HepG2 (cell line): ENCODE results near the gene NCOA4. TPM values are rescaled to one million over a fixed set of nuclear protein-coding genes. Genes with fewer than 3 reads are reported as not detected.

Experiments used
- HDAC6 ChIP-seq: fragments of 200-600 bp; sonication (generic); IDR thresholded peaks from 2 replicates; pipeline ENCODE4 v1.7.0; 2017; ENCODE audit warnings: mild to moderate bottlenecking, antibody characterized with exemption, low read length, low read depth
- MNT ChIP-seq: fragments of 450-650 bp; IDR thresholded peaks from 2 replicates; pipeline ENCODE4 v1.6.1; 2016
- NBN ChIP-seq: fragments of 450-650 bp; conservative IDR thresholded peaks from 2 replicates; pipeline ENCODE4 v1.6.1; 2017
- PCBP2 ChIP-seq: fragments of 200-400 bp; formaldehyde crosslinking; optimal IDR thresholded peaks from 2 replicates; pipeline ENCODE3; 2018; ENCODE audit warnings: low read length, low read depth; ENCODE audit not compliant: poor library complexity, severe bottlenecking
- RARG ChIP-seq: sonication (generic); formaldehyde crosslinking; IDR thresholded peaks from 2 replicates; pipeline ENCODE4 v1.4.0; 2020; ENCODE audit warnings: low read depth, mild to moderate bottlenecking, missing genetic modification reagents
- RBM39 ChIP-seq: fragments of 200-400 bp; formaldehyde crosslinking; IDR thresholded peaks from one replicate; pipeline ENCODE4 v1.6.1; 2018; ENCODE audit warnings: antibody characterized with exemption, mild to moderate bottlenecking, low read depth, low read length; ENCODE audit not compliant: poor library complexity, severe bottlenecking
- SYNCRIP ChIP-seq: fragments of 200-400 bp; formaldehyde crosslinking; IDR thresholded peaks from 2 replicates; pipeline ENCODE4 v1.6.1; 2018; ENCODE audit warnings: mild to moderate bottlenecking, low read depth, low read length; ENCODE audit not compliant: insufficient read depth
- TFDP2 ChIP-seq: sonication (generic); formaldehyde crosslinking; IDR thresholded peaks from 2 replicates; pipeline ENCODE4 v1.4.0; 2020; ENCODE audit warnings: missing genetic modification reagents
- U2AF2 ChIP-seq: fragments of 200-400 bp; formaldehyde crosslinking; IDR thresholded peaks from 2 replicates; pipeline ENCODE4 v1.6.1; 2017; ENCODE audit warnings: low read depth, mild to moderate bottlenecking, low read length
- ZBTB14 ChIP-seq: sonication (generic); formaldehyde crosslinking; IDR thresholded peaks from 2 replicates; pipeline ENCODE4 v1.4.0; 2020; ENCODE audit warnings: missing genetic modification reagents
- ZBTB42 ChIP-seq: sonication (generic); formaldehyde crosslinking; IDR thresholded peaks from 2 replicates; pipeline ENCODE4 v1.5.0; 2020; ENCODE audit warnings: mild to moderate bottlenecking, missing genetic modification reagents
- ZFP36L2 ChIP-seq: sonication (generic); formaldehyde crosslinking; IDR thresholded peaks from 2 replicates; pipeline ENCODE4 v1.4.0; 2020; ENCODE audit warnings: missing genetic modification reagents
- ZNF12 ChIP-seq: sonication (generic); formaldehyde crosslinking; IDR thresholded peaks from 2 replicates; pipeline ENCODE4 v1.5.0; 2020; ENCODE audit warnings: missing genetic modification reagents
- ZNF160 ChIP-seq: sonication (generic); formaldehyde crosslinking; IDR thresholded peaks from 2 replicates; pipeline ENCODE4 v1.8.0; 2022; ENCODE audit warnings: mild to moderate bottlenecking, inconsistent platforms, missing genetic modification reagents
- ZNF414 ChIP-seq: sonication (generic); formaldehyde crosslinking; IDR thresholded peaks from 2 replicates; pipeline ENCODE4 v1.5.0; 2020; ENCODE audit warnings: missing genetic modification reagents
- ZNF512B ChIP-seq: sonication (generic); formaldehyde crosslinking; IDR thresholded peaks from 2 replicates; pipeline ENCODE4 v1.5.1; 2020; ENCODE audit warnings: missing genetic modification reagents, mild to moderate bottlenecking, borderline replicate concordance
- ZNF550 ChIP-seq: sonication (generic); formaldehyde crosslinking; IDR thresholded peaks from 2 replicates; pipeline ENCODE4 v1.4.0; 2020; ENCODE audit warnings: mild to moderate bottlenecking, missing genetic modification reagents, borderline replicate concordance
- ZNF777 ChIP-seq: sonication (generic); formaldehyde crosslinking; IDR thresholded peaks from 2 replicates; pipeline ENCODE4 v1.4.0; 2020; ENCODE audit warnings: missing genetic modification reagents
- polyA plus RNA-seq, 8 experiments: library from polyadenylated mRNA; depleted of rRNA in 3 of 8; stranded (reverse) in 7 of 8; unstranded in 1 of 8; fragments of >200 nt; fragmentation: Illumina TruSeq in 4 of 8; extraction: Trizol in 4 of 8; gene quantifications; 2 replicates each; pipeline versions ENCODE4 v1.2.1 to v1.2.3, GENCODE V29; 2011 to 2016; ENCODE audit warnings: low read depth in 4 of 8, missing spikeins in 1 of 8, mixed read lengths in 1 of 8; ENCODE audit not compliant: insufficient read depth in 1 of 8
- total RNA-seq, 5 experiments: library from RNA; depleted of rRNA; stranded (reverse); fragments of >200 nt; fragmentation: Illumina TruSeq; extraction: Trizol; gene quantifications; 2 replicates each; pipeline ENCODE4 v1.2.3, GENCODE V29; 2016; ENCODE audit warnings: low read depth in 1 of 5

Gene NCOA4
- total and polyA plus RNA-seq, 2 of the 13 experiments (the other 11 are each of a cell fraction or from before 2014, with no cell fraction given) = 306 to 400 TPM

GRCh38 chr10:46031648-46032532 lies 1.5 kb upstream of the NCOA4 start (continued):
- TF ChIP-seq ZNF12 (CRISPR knock-in tag) (0 out of 2 replicates have a peak, but pooled peaks have one; percentile 38), PCBP2 (no peak), ZNF777 (CRISPR knock-in tag) (no peak), U2AF2 (no peak), ZNF512B (no peak), ZFP36L2 (no peak), TFDP2 (CRISPR knock-in tag) (peak; percentile 57; the same call in 1 of the 2 replicates), SYNCRIP (no peak), ZNF550 (CRISPR knock-in tag) (no peak), ZBTB42 (CRISPR knock-in tag) (no peak), RARG (no peak), ZNF414 (CRISPR knock-in tag) (peak; percentile 53; the same call in 1 of the 2 replicates), ZNF160 (CRISPR knock-in tag) (no peak; the same call in 1 of the 2 replicates), RBM39 (no peak), HDAC6 (no peak), NBN (no peak), MNT (no peak), ZBTB14 (CRISPR knock-in tag) (no peak)
